Measurements from ENCODE around the gene SLC44A3. TPM values are rescaled to one million over a fixed set of nuclear protein-coding genes. Genes with fewer than 3 reads are reported as not detected.

SLC44A3 gene
- total RNA-seq, 4 donors from 2014 or later: 0.63 to 1.7 (median 0.83) TPM

- H3K4me1 ChIP-seq: peaks cover 48 to 79% (median 76%) of the 10 kb centered on the region in 4 donors
Measured at GRCh38 chr1:94922761-94923331, 102.7 kb downstream of the SLC44A3 start.

GRCh38 chr1:94925004-94925403 is 104.8 kb downstream of the SLC44A3 start:
- intact Hi-C loops (cut with DNase I): loop anchor here (2.0 to 5.0 kb wide), 2 partner anchors 70 to 97 kb away; no protein-coding TSS in a partner anchor
- WGBS: 5% methylated on average over 2 of the region's 2 CpGs
- H3K4me1 ChIP-seq: peaks cover 46 to 79% (median 76%) of the 10 kb centered on the region in 4 donors

More at GRCh38 chr1:94922761-94923331, 102.7 kb downstream of the SLC44A3 start:
- Histone ChIP-seq H3K27ac (replicated peaks in 1 of 4) (peak overlapping the region; percentile 98 to 100 (median 99)), H3K36me3 (no peaks in the 10 kb centered on the region), H3K27me3 (no peaks in the 10 kb centered on the region), H3K4me3 (peak overlapping the region; percentile 32 to 93 (median 62)), H3K9me3 (no peaks in the 10 kb centered on the region)
- TF ChIP-seq EP300 (IDR thresholded peaks at IDR 0.05) (no peak), POLR2AphosphoS5 (IDR thresholded peaks at IDR 0.05) (peak in 1 of 2 donors; percentile 11), POLR2A (IDR thresholded peaks at IDR 0.05; ENCODE audit: low read depth) (no peak)
- DNase-seq (ENCODE audit: extremely low spot score): no peak
- WGBS: 43% methylated on average over 8 of the region's 8 CpGs
- intact Hi-C loops (cut with DNase I): no loop called here

GRCh38 chr1:94925561-94926125 is 105.5 kb downstream of the SLC44A3 start:
- no peaks in the 10 kb centered on the region for H3K27me3 ChIP-seq
- peak overlapping the region; percentile 71 to 93 (median 80) for H3K4me3 ChIP-seq
- peak overlapping the region; percentile 98 to 100 (median 99) for H3K27ac ChIP-seq (replicated peaks in 1 of 4)
- intact Hi-C loops (cut with DNase I): loop anchor here (2.0 to 5.0 kb wide), 2 partner anchors 71 to 97 kb away; no protein-coding TSS in a partner anchor
- H3K4me1 ChIP-seq: peaks cover 42 to 79% (median 76%) of the 10 kb centered on the region in 4 donors
- TF ChIP-seq POLR2AphosphoS5 (IDR thresholded peaks at IDR 0.05) (peak; percentile 85 to 86), EP300 (IDR thresholded peaks at IDR 0.05) (no peak), POLR2A (IDR thresholded peaks at IDR 0.05; ENCODE audit: low read depth) (no peak)
- TF ChIP-seq, protein P1, sequence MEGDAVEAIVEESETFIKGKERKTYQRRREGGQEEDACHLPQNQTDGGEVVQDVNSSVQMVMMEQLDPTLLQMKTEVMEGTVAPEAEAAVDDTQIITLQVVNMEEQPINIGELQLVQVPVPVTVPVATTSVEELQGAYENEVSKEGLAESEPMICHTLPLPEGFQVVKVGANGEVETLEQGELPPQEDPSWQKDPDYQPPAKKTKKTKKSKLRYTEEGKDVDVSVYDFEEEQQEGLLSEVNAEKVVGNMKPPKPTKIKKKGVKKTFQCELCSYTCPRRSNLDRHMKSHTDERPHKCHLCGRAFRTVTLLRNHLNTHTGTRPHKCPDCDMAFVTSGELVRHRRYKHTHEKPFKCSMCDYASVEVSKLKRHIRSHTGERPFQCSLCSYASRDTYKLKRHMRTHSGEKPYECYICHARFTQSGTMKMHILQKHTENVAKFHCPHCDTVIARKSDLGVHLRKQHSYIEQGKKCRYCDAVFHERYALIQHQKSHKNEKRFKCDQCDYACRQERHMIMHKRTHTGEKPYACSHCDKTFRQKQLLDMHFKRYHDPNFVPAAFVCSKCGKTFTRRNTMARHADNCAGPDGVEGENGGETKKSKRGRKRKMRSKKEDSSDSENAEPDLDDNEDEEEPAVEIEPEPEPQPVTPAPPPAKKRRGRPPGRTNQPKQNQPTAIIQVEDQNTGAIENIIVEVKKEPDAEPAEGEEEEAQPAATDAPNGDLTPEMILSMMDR (IDR thresholded peaks at IDR 0.05): peak in 1 of 3 experiments; percentile 22
- no peaks in the 10 kb centered on the region for H3K9me3 ChIP-seq
- DNase-seq (ENCODE audit: extremely low spot score): peak; percentile 94
- H3K36me3 ChIP-seq: no peaks in the 10 kb centered on the region
- whole genome bisulfite sequencing: 8% methylated on average over 17 of the region's 23 CpGs

More at GRCh38 chr1:94925004-94925403, 104.8 kb downstream of the SLC44A3 start:
- no peaks in the 10 kb centered on the region for H3K9me3 ChIP-seq
- no peak for DNase-seq (ENCODE audit: extremely low spot score)
- H3K36me3 ChIP-seq: no peaks in the 10 kb centered on the region
- H3K4me3 ChIP-seq: peak overlapping the region; percentile 71 to 93 (median 80)
- H3K27ac ChIP-seq (replicated peaks in 1 of 4): peak overlapping the region; percentile 98 to 100 (median 99)
- no peaks in the 10 kb centered on the region for H3K27me3 ChIP-seq
- TF ChIP-seq POLR2AphosphoS5 (IDR thresholded peaks at IDR 0.05) (no peak), POLR2A (IDR thresholded peaks at IDR 0.05; ENCODE audit: low read depth) (no peak), EP300 (IDR thresholded peaks at IDR 0.05) (no peak)
- TF ChIP-seq, protein P1 (IDR thresholded peaks at IDR 0.05): no peak

DNA sequence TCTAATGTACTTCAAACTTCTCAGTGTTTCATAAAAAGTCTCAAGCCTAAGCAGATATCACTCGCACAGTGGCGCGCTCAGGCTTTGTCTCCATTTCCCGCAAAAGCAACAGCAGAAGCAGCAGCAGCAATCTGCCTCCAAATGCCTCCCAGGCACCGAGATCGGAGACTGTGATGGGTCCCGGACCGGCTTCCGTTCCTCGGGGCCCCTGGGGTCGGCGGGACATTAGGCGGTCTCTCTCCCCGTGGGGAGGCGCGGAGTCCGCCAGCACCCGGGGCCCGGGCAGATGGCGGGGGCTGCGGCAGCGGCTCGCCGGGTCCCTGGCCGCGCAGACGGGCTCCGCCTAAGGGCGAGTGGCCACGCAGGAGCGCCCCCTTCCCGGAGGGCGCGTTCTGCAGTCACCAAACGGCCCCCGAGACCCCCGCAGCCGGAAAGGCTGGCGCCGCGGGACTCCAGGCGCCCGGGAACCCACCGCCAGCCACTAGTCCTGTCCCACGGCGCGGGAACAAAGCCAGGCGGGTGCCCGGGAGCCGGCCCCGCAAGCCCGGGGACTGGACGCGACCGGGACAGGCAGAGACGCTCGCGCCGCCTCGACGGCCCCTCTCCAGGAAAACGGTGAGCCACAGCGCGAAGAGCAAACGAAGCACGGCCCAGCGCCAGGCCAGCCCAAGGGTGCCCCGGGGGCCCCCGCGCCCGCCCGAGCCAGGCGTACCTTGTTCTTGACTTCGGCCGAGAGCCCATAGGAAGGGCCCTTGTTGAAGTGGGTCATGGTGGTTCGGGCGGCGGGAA is 106.2 kb downstream of the SLC44A3 start:
- Histone ChIP-seq H3K4me3 (peak overlapping the region; percentile 71 to 93 (median 80)), H3K27ac (replicated peaks in 1 of 4) (peak overlapping the region; percentile 98 to 100 (median 99)), H3K4me1 (peaks cover 37 to 73% (median 72%) of the 10 kb centered on the region in 4 donors), H3K36me3 (no peaks in the 10 kb centered on the region), H3K27me3 (no peaks in the 10 kb centered on the region), H3K9me3 (no peaks in the 10 kb centered on the region)
- intact Hi-C loops (cut with DNase I): loop anchor here (5.0 kb wide), 1 partner anchor 96 kb away; no protein-coding TSS in a partner anchor
- TF ChIP-seq EP300 (IDR thresholded peaks at IDR 0.05) (no peak), POLR2AphosphoS5 (IDR thresholded peaks at IDR 0.05) (no peak), POLR2A (IDR thresholded peaks at IDR 0.05; ENCODE audit: low read depth) (no peak)
- TF ChIP-seq, protein P1 (IDR thresholded peaks at IDR 0.05): peak; percentile 46 to 64 (median 51)
- no peak for DNase-seq (ENCODE audit: extremely low spot score)
- WGBS: 0% methylated on average over 1 of the region's 78 CpGs
